GM12875 (cell line): ENCODE results near the gene MAP1B.

ENCODE experiments used
- H3K4me3 ChIP-seq: one replicate; pipeline ENCODE4 v1.5.1; 2011; ENCODE audit warnings: low read depth, low read length, control low read depth
- CTCF ChIP-seq: IDR thresholded peaks from 2 replicates; pipeline ENCODE4 v1.5.1; 2011; ENCODE audit warnings: low read depth, mild to moderate bottlenecking, control low read depth, inconsistent platforms, low read length, moderate library complexity, borderline replicate concordance; ENCODE audit not compliant: insufficient read depth

The MAP1B gene

GRCh38 chr5:72129725-72130124, 22.4 kb downstream of the MAP1B start:
- no peak overlapping the region for H3K4me3 ChIP-seq
- TF ChIP-seq CTCF: no peak

- no peak overlapping the region for H3K4me3 ChIP-seq
- no peak for TF ChIP-seq CTCF
These were observed 23.1 kb downstream of the MAP1B start for GRCh38 chr5:72130351-72130761.

GRCh38 chr5:72133212-72133990, 26.1 kb downstream of the MAP1B start:
- H3K4me3 ChIP-seq: no peak overlapping the region
- TF ChIP-seq CTCF: no peak

- TF ChIP-seq CTCF: no peak
- H3K4me3 ChIP-seq: no peak overlapping the region
These were observed 27.1 kb downstream of the MAP1B start for GRCh38 chr5:72134226-72134899.

GRCh38 chr5:72137826-72138409, 30.6 kb downstream of the MAP1B start:
- no peak overlapping the region for H3K4me3 ChIP-seq

GRCh38 chr5:72138943-72139521, 31.8 kb downstream of the MAP1B start:
- TF ChIP-seq CTCF: no peak
- no peak overlapping the region for H3K4me3 ChIP-seq

More at GRCh38 chr5:72137826-72138409, 30.6 kb downstream of the MAP1B start:
- peak; percentile 17; the same call in 1 of the 2 replicates for TF ChIP-seq CTCF
